Loucy (cell line): ENCODE results near the gene ING5.

Experiments used
- H2AFZ ChIP-seq: fragments of 200-600 bp; sonication (generic); 2 replicates; pipeline ENCODE4 v1.6.0; 2016; ENCODE audit warnings: antibody characterized with exemption, mild to moderate bottlenecking, low read length, moderate library complexity
- H3F3A ChIP-seq: fragments of 200-600 bp; 2 replicates; pipeline ENCODE4 v1.6.0; 2016; ENCODE audit warnings: antibody characterized with exemption, low read depth, mild to moderate bottlenecking
- H3K27me3 ChIP-seq: fragments of 200-600 bp; sonication (generic); 2 replicates; pipeline ENCODE4 v1.6.1; 2014; ENCODE audit warnings: low read length, mild to moderate bottlenecking; ENCODE audit not compliant: insufficient read depth, poor library complexity, severe bottlenecking
- H3K36me3 ChIP-seq: fragments of 200-600 bp; sonication (generic); 2 replicates; pipeline ENCODE4 v1.6.1; 2016; ENCODE audit warnings: low read length; ENCODE audit not compliant: insufficient read depth
- H3K4me1 ChIP-seq: fragments of 200-600 bp; sonication (generic); 2 replicates; pipeline ENCODE4 v1.5.1; 2014; ENCODE audit warnings: low read length, mild to moderate bottlenecking; ENCODE audit not compliant: insufficient read depth, poor library complexity, severe bottlenecking
- H3K4me2 ChIP-seq: fragments of 200-600 bp; sonication (generic); 2 replicates; pipeline ENCODE4 v1.6.0; 2014; ENCODE audit warnings: antibody characterized with exemption, low read length, low read depth, mild to moderate bottlenecking; ENCODE audit not compliant: poor library complexity, severe bottlenecking
- H3K4me3 ChIP-seq: fragments of 200-600 bp; sonication (generic); 2 replicates; pipeline ENCODE4 v1.5.1; 2014; ENCODE audit warnings: low read length, mild to moderate bottlenecking, mixed read lengths; ENCODE audit not compliant: poor library complexity, severe bottlenecking
- H3K79me2 ChIP-seq: fragments of 200-600 bp; sonication (generic); 2 replicates; pipeline ENCODE4 v1.6.1; 2014; ENCODE audit warnings: low read length; ENCODE audit not compliant: insufficient read depth
- H3K9ac ChIP-seq: fragments of 200-600 bp; sonication (generic); 2 replicates; pipeline ENCODE4 v1.6.0; 2014; ENCODE audit warnings: mild to moderate bottlenecking, low read depth, low read length, moderate library complexity; ENCODE audit not compliant: poor library complexity, severe bottlenecking
- H3K9me2 ChIP-seq: fragments of 200-600 bp; sonication (generic); replicated peaks from 2 replicates; pipeline ENCODE4 v1.6.1; 2016; ENCODE audit warnings: low read depth, low read length, mixed read lengths
- H3K9me3 ChIP-seq: fragments of 200-600 bp; sonication (generic); 2 replicates; pipeline ENCODE4 v1.6.1; 2014; ENCODE audit warnings: mild to moderate bottlenecking, antibody characterized with exemption, low read length, low read depth; ENCODE audit not compliant: insufficient read depth
- H4K20me1 ChIP-seq: fragments of 200-600 bp; sonication (generic); 2 replicates; pipeline ENCODE4 v1.6.0; 2014; ENCODE audit warnings: antibody characterized with exemption, low read length, mild to moderate bottlenecking; ENCODE audit not compliant: insufficient read depth, poor library complexity, severe bottlenecking
- EZH2phosphoT487 ChIP-seq: fragments of 200-600 bp; IDR thresholded peaks from 2 replicates; pipeline ENCODE4 v1.6.1; 2018; ENCODE audit warnings: antibody characterized with exemption, mild to moderate bottlenecking, moderate library complexity, borderline replicate concordance
- TF ChIP-seq, protein P1 (sequence below): fragments of 200-600 bp; sonication (generic); conservative IDR thresholded peaks from 2 replicates; pipeline ENCODE4 v1.5.1; 2014; ENCODE audit warnings: mild to moderate bottlenecking, antibody characterized with exemption, low read length

The ING5 gene

DNA sequence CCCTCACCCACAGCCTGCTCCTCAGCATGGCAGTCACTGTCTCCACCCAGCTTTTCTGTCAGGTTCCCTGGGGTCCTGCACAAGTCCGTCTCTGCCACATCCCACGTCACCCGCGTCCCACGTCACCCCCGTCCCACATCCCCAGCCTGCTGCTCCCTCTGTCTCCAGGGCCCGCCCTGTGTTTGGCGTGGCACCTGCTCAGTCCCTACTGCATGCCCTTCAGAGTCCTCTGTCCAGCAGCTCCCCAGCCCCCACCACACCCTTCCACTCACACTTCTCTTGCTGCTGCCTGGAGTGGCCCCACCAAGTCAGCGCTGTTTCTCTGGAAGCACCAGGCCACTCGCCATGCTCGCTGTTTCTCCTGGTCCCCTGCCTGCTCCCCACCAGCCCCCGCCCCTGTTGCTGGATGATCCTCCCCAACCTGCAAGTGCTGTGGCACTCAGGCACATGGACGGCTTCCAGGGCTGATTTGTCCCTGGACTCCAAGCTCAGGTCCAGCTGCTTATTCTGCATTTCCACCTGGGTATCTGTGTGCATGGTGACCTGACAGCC lies 45.6 kb upstream of the ING5 start:
- no peaks in the 10 kb centered on the region for H4K20me1 ChIP-seq
- no peaks in the 10 kb centered on the region for H3K27me3 ChIP-seq
- no peak overlapping the region for H2AFZ ChIP-seq
- no peak overlapping the region for H3K4me2 ChIP-seq
- no peaks in the 10 kb centered on the region for H3K4me1 ChIP-seq
- H3K9me2 ChIP-seq, result no peaks in the 10 kb centered on the region
- no peak for TF ChIP-seq EZH2phosphoT487
- TF ChIP-seq, protein P1, sequence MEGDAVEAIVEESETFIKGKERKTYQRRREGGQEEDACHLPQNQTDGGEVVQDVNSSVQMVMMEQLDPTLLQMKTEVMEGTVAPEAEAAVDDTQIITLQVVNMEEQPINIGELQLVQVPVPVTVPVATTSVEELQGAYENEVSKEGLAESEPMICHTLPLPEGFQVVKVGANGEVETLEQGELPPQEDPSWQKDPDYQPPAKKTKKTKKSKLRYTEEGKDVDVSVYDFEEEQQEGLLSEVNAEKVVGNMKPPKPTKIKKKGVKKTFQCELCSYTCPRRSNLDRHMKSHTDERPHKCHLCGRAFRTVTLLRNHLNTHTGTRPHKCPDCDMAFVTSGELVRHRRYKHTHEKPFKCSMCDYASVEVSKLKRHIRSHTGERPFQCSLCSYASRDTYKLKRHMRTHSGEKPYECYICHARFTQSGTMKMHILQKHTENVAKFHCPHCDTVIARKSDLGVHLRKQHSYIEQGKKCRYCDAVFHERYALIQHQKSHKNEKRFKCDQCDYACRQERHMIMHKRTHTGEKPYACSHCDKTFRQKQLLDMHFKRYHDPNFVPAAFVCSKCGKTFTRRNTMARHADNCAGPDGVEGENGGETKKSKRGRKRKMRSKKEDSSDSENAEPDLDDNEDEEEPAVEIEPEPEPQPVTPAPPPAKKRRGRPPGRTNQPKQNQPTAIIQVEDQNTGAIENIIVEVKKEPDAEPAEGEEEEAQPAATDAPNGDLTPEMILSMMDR, result no peak
- peaks cover 86% of the 10 kb centered on the region; the same call in 1 of the 2 replicates for H3K36me3 ChIP-seq
- H3K4me3 ChIP-seq, result no peak overlapping the region
- H3F3A ChIP-seq, result no peaks in the 10 kb centered on the region
- no peak overlapping the region for H3K9ac ChIP-seq
- no peaks in the 10 kb centered on the region; the same call in 1 of the 2 replicates for H3K79me2 ChIP-seq
- H3K9me3 ChIP-seq, result no peaks in the 10 kb centered on the region

DNA sequence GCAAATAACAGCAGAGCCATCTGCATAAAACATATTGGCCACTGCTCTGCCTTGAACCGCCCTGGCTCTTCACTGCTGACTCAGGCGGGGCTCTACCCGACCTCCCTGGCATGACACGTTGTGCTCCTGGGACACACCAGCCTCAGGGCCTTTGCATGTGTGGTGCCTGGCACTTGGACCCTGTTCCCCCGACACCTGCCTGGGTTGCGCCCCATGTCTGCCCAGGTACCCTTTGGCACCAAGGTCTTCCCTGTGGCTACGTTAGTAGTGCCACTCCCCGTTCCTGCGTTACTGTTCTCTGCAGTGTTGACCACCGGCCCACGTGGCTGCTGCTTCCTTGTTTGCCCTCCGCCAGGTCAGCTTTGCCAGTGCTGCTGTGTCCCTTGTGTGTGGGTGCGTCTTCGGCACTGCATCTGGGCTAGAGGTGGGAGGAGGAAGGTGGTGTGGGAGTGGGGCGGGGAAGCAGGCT lies 44.0 kb upstream of the ING5 start:
- H3K9ac ChIP-seq, result no peak overlapping the region
- H3F3A ChIP-seq, result no peaks in the 10 kb centered on the region
- no peaks in the 10 kb centered on the region for H3K9me2 ChIP-seq
- no peak overlapping the region for H3K4me3 ChIP-seq
- no peak overlapping the region for H2AFZ ChIP-seq
- no peaks in the 10 kb centered on the region for H3K9me3 ChIP-seq
- H3K79me2 ChIP-seq, result no peaks in the 10 kb centered on the region; the same call in 1 of the 2 replicates
- no peaks in the 10 kb centered on the region for H4K20me1 ChIP-seq
- no peak overlapping the region for H3K4me2 ChIP-seq
- H3K36me3 ChIP-seq, result peaks cover 80% of the 10 kb centered on the region; the same call in 1 of the 2 replicates
- H3K27me3 ChIP-seq, result no peaks in the 10 kb centered on the region
- H3K4me1 ChIP-seq, result no peaks in the 10 kb centered on the region
- no peak for TF ChIP-seq EZH2phosphoT487
- TF ChIP-seq, protein P1, result no peak

DNA sequence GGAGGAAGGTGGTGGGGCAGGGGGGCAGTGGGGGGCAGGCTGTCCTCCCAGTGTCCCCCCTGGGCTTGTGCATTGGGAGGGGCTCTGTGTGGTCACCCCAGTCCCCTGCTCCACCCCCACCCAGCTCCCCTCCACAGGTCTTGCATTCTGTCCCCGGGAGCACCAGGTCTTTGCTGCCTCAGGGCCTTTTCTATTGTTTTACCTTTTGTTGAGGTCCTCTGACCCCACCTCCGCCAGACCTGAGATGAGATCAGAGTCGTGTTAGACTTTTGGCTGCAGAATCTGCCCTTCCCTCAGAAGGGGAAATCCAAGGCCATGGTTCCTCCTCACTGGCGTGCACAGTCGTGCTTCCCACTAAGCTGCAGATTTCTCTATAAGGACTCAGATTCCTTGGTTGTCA lies 43.5 kb upstream of the ING5 start:
- H3K9me3 ChIP-seq, result no peaks in the 10 kb centered on the region
- H4K20me1 ChIP-seq, result no peaks in the 10 kb centered on the region
- no peaks in the 10 kb centered on the region for H3K4me1 ChIP-seq
- no peak overlapping the region for H3K4me3 ChIP-seq
- peaks cover 75% of the 10 kb centered on the region; the same call in 1 of the 2 replicates for H3K36me3 ChIP-seq
- H3K9ac ChIP-seq, result no peak overlapping the region
- H3K9me2 ChIP-seq, result no peaks in the 10 kb centered on the region
- no peak for TF ChIP-seq EZH2phosphoT487
- TF ChIP-seq, protein P1, result no peak
- H3K4me2 ChIP-seq, result no peak overlapping the region
- H2AFZ ChIP-seq, result no peak overlapping the region
- H3K79me2 ChIP-seq, result no peaks in the 10 kb centered on the region; the same call in 1 of the 2 replicates
- H3F3A ChIP-seq, result no peaks in the 10 kb centered on the region
- no peaks in the 10 kb centered on the region for H3K27me3 ChIP-seq
